ENCODE results near the gene APOH. TPM values are rescaled to one million over a fixed set of nuclear protein-coding genes. Genes with fewer than 3 reads are reported as not detected.

APOH gene
- total and polyA plus RNA-seq, 2 of the 13 experiments (the other 11 are each of a cell fraction or from before 2014, with no cell fraction given): 4,846 to 5,748 TPM

DNA sequence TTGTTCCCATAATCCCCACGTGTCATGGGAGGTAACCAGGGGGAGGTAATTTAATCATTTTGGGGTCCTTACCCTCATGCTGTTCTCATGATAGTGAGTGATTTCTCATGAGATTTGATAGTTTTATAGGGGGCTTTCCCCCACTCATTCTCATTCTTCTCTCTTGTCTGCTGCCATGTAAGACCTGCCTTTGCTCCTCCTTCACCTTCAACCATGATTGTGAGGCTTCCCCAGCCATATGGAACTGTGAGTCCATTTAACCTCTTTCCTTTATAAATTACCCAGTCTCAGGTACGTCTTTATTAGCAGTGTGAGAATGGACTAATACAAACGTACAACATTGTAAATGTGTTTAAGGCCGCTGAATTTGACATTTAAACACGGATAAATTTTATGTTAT lies 35.5 kb upstream of the APOH start:
- Histone ChIP-seq H3K36me3 (replicated peaks in 1 of 2; ENCODE audit: control insufficient read depth in 1 of 2, insufficient read depth in 2 of 2, low read length in 2 of 2) (no peaks in the 10 kb centered on the region), H3K27me3 (ENCODE audit: control insufficient read depth in 1 of 2, insufficient read depth in 2 of 2, low read length in 2 of 2) (no peaks in the 10 kb centered on the region), H3K79me2 (ENCODE audit: insufficient read depth, low read length) (no peaks in the 10 kb centered on the region), H3K4me3 (replicated peaks in 1 of 3; ENCODE audit: insufficient read depth in 1 of 3, low read depth in 2 of 3, low read length in 3 of 3) (no peak overlapping the region), H3K27ac (ENCODE audit: extremely low read length, insufficient read depth, low read length) (no peak overlapping the region), H4K20me1 (ENCODE audit: insufficient read depth, low read length) (no peaks in the 10 kb centered on the region), H3K4me2 (ENCODE audit: low read depth, low read length) (no peak overlapping the region), H3K4me1 (ENCODE audit: insufficient read depth, low read length) (peaks cover 16% of the 10 kb centered on the region), H3K9ac (ENCODE audit: insufficient read depth, low read depth, low read length) (no peak overlapping the region), H2AFZ (ENCODE audit: low read length) (no peak overlapping the region), H3K9me3 (ENCODE audit: low read length) (no peaks in the 10 kb centered on the region)
- TF ChIP-seq ZNF431 (CRISPR knock-in tag; IDR thresholded peaks at IDR 0.05; ENCODE audit: borderline replicate concordance, low read depth): peak; percentile 89; the same call in 1 of the 2 replicates
- no peak for TF ChIP-seq ZFX (CRISPR knock-in tag; IDR thresholded peaks at IDR 0.05; ENCODE audit: low read depth)
- 75% methylated on average over 5 of the region's 5 CpGs for WGBS (ENCODE audit: low lambda C conversion rate)
- FAIRE-seq: no peak
- CTCF ChIA-PET (ENCODE audit: low intra/inter-chr PET ratio, low total read pairs): no interaction called here
- BruUV-seq (replicated peaks): no TSS peak
- DNase-seq (ENCODE audit: low spot score): no peak
- in situ Hi-C loops (cut with HindIII; ENCODE audit: extremely low pct_ligation_motif_present, low pct_unique_long_range_greater_than_20kb) (no loop called here), intact Hi-C loops (cut with micrococcal nuclease; ENCODE audit: unreplicated experiment) (no loop called here)
- ATAC-seq: no peak
- POLR2A ChIA-PET: no interaction called here

DNA sequence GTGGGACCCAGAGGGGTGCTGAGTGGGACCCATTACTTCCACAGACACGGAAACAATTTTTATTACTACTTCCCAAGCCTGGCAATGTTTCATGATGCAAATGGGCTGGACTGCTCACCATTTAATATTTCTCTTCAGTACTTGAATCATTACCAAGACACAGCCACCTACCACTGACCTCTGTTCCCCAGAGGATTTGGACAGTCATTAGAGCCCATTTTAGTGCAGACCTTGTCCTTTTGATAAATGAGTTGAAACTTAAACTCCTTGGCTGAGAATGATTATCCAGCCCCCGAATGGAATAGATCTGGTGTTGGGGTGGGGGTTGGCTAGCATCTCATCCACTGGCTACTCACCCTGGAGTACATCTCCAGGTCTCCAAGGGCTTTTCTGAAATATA lies 33.6 kb upstream of the APOH start:
- no peaks in the 10 kb centered on the region for H3K27me3 ChIP-seq (ENCODE audit: control insufficient read depth in 1 of 2, insufficient read depth in 2 of 2, low read length in 2 of 2)
- no peak overlapping the region for H2AFZ ChIP-seq (ENCODE audit: low read length)
- no peaks in the 10 kb centered on the region for H4K20me1 ChIP-seq (ENCODE audit: insufficient read depth, low read length)
- no peaks in the 10 kb centered on the region for H3K9me3 ChIP-seq (ENCODE audit: low read length)
- ATAC-seq (no peak), FAIRE-seq (no peak), DNase-seq (ENCODE audit: low spot score) (no peak)
- TF ChIP-seq CAMTA2 (CRISPR knock-in tag; IDR thresholded peaks at IDR 0.05; ENCODE audit: borderline replicate concordance) (no peak), ATF7 (IDR thresholded peaks at IDR 0.05) (no peak), ATF7 (CRISPR knock-in tag; IDR thresholded peaks at IDR 0.05) (no peak), ZKSCAN5 (CRISPR knock-in tag; IDR thresholded peaks at IDR 0.05) (no peak), FIP1L1 (IDR thresholded peaks at IDR 0.05; ENCODE audit: borderline replicate concordance, insufficient read depth, low read depth, low read length) (no peak), ATRX (CRISPR knock-in tag; IDR thresholded peaks at IDR 0.05; ENCODE audit: borderline replicate concordance) (no peak), LRRFIP1 (CRISPR knock-in tag; conservative IDR thresholded peaks at IDR 0.05) (no peak), ZSCAN12 (CRISPR knock-in tag; IDR thresholded peaks at IDR 0.05) (no peak)
- TF ChIP-seq, protein P1, sequence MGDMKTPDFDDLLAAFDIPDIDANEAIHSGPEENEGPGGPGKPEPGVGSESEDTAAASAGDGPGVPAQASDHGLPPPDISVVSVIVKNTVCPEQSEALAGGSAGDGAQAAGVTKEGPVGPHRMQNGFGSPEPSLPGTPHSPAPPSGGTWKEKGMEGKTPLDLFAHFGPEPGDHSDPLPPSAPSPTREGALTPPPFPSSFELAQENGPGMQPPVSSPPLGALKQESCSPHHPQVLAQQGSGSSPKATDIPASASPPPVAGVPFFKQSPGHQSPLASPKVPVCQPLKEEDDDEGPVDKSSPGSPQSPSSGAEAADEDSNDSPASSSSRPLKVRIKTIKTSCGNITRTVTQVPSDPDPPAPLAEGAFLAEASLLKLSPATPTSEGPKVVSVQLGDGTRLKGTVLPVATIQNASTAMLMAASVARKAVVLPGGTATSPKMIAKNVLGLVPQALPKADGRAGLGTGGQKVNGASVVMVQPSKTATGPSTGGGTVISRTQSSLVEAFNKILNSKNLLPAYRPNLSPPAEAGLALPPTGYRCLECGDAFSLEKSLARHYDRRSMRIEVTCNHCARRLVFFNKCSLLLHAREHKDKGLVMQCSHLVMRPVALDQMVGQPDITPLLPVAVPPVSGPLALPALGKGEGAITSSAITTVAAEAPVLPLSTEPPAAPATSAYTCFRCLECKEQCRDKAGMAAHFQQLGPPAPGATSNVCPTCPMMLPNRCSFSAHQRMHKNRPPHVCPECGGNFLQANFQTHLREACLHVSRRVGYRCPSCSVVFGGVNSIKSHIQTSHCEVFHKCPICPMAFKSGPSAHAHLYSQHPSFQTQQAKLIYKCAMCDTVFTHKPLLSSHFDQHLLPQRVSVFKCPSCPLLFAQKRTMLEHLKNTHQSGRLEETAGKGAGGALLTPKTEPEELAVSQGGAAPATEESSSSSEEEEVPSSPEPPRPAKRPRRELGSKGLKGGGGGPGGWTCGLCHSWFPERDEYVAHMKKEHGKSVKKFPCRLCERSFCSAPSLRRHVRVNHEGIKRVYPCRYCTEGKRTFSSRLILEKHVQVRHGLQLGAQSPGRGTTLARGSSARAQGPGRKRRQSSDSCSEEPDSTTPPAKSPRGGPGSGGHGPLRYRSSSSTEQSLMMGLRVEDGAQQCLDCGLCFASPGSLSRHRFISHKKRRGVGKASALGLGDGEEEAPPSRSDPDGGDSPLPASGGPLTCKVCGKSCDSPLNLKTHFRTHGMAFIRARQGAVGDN (CRISPR knock-in tag; IDR thresholded peaks at IDR 0.05): no peak
- H3K27ac ChIP-seq (ENCODE audit: extremely low read length, insufficient read depth, low read length): no peak overlapping the region
- H3K4me3 ChIP-seq (replicated peaks in 1 of 3; ENCODE audit: insufficient read depth in 1 of 3, low read depth in 2 of 3, low read length in 3 of 3): no peak overlapping the region
- BruUV-seq (replicated peaks): no TSS peak
- 55% methylated on average over 2 of the region's 2 CpGs for WGBS (ENCODE audit: low lambda C conversion rate)
- ChIA-PET POLR2A (no interaction called here), CTCF (ENCODE audit: low intra/inter-chr PET ratio, low total read pairs) (no interaction called here)
- no peaks in the 10 kb centered on the region for H3K79me2 ChIP-seq (ENCODE audit: insufficient read depth, low read length)
- in situ Hi-C loops (cut with HindIII; ENCODE audit: extremely low pct_ligation_motif_present, low pct_unique_long_range_greater_than_20kb) (no loop called here), intact Hi-C loops (cut with micrococcal nuclease; ENCODE audit: unreplicated experiment) (no loop called here)
- no peaks in the 10 kb centered on the region for H3K36me3 ChIP-seq (replicated peaks in 1 of 2; ENCODE audit: control insufficient read depth in 1 of 2, insufficient read depth in 2 of 2, low read length in 2 of 2)
- no peak overlapping the region for H3K9ac ChIP-seq (ENCODE audit: insufficient read depth, low read depth, low read length)
- peaks cover 16% of the 10 kb centered on the region for H3K4me1 ChIP-seq (ENCODE audit: insufficient read depth, low read length)
- no peak overlapping the region for H3K4me2 ChIP-seq (ENCODE audit: low read depth, low read length)

Data from HepG2 (cell line).